Dendritic cell treated with granulocyte-macrophage colony-stimulating factor and Interleukin-4, amounts not matched to agents 40 ng/mL and 50 ng/mL, for 4 days (primary cell): ENCODE data around the gene CASP7.

Experiments used
- H3K27ac Mint-ChIP-seq: one replicate; pipeline ENCODE4 v1.8.0; 2022; ENCODE audit warnings: mild to moderate bottlenecking, mixed read lengths
- H3K27me3 Mint-ChIP-seq: one replicate; pipeline ENCODE4 v1.8.0; 2022; ENCODE audit warnings: mild to moderate bottlenecking, mixed read lengths
- H3K36me3 Mint-ChIP-seq: one replicate; pipeline ENCODE4 v1.8.0; 2022; ENCODE audit warnings: low read depth, mixed read lengths
- H3K4me1 Mint-ChIP-seq: one replicate; pipeline ENCODE4 v1.8.0; 2022; ENCODE audit warnings: low read depth, mixed read lengths
- H3K4me3 Mint-ChIP-seq: one replicate; pipeline ENCODE4 v1.8.0; 2022; ENCODE audit warnings: mild to moderate bottlenecking, moderate library complexity, mixed read lengths
- H3K9me3 Mint-ChIP-seq: one replicate; pipeline ENCODE4 v1.8.0; 2022; ENCODE audit warnings: mixed read lengths
- intact Hi-C: fragments of 100-400 bp; cut with micrococcal nuclease; formaldehyde crosslinking; loops from one replicate; pipeline ENCODE4 v1.15.0; 2022

Gene CASP7

DNA sequence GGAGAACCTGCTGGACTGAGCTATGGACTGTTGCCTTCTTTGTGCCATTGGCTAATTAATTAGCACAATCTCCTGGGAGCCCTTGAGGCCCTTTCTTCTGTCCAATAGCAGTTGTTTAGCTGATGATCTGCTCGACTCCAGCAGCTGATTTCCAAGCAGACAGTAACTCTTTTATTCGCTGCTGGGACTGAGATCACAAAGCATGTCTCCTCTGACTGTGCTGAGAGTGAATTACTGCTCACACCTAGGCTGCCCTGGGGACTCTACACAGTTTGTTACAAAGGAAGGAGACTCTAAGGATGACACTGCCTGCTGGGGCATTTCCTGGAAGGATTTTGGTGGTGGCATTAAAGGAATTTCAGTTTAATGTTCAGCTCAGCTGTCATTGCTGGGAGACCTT lies 31.4 kb downstream of the CASP7 start:
- Mint-ChIP-seq H3K9me3 (no peaks in the 10 kb centered on the region), H3K27ac (no peak overlapping the region), H3K4me1 (peaks cover 22% of the 10 kb centered on the region), H3K4me3 (no peak overlapping the region), H3K36me3 (peaks cover 21% of the 10 kb centered on the region), H3K27me3 (peaks cover 17% of the 10 kb centered on the region)
- intact Hi-C loops: no loop called here

- peaks cover 17% of the 10 kb centered on the region for H3K27me3 Mint-ChIP-seq
- intact Hi-C loops: no loop called here
- peaks cover 21% of the 10 kb centered on the region for H3K36me3 Mint-ChIP-seq
- H3K9me3 Mint-ChIP-seq: no peaks in the 10 kb centered on the region
- peaks cover 25% of the 10 kb centered on the region for H3K4me1 Mint-ChIP-seq
- no peak overlapping the region for H3K4me3 Mint-ChIP-seq
- H3K27ac Mint-ChIP-seq: no peak overlapping the region
Observed at GRCh38 chr10:113712024-113712423, 32.3 kb downstream of the CASP7 start.

GRCh38 chr10:113712755-113713639 lies 33.3 kb downstream of the CASP7 start:
- Mint-ChIP-seq H3K27ac (no peak overlapping the region), H3K4me1 (peaks cover 22% of the 10 kb centered on the region)

DNA sequence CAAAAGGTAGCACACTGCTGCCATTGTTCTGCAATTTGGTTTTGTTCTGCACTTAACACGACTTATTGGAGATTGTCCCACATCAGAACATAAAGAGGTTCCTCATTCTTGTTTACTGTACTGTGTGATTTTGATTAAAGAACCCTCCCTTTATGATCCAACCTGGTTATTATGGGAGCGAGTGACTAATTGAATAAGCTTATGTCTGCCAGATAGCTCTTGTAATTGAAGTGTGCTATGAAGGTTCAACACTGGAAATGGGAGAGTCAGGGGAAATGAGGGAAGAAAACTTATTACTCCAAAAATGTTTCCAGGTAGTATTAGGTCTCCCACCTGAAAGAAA lies 33.9 kb downstream of the CASP7 start:
- peaks cover 22% of the 10 kb centered on the region for H3K4me1 Mint-ChIP-seq
- H3K27me3 Mint-ChIP-seq: peaks cover 20% of the 10 kb centered on the region
- H3K9me3 Mint-ChIP-seq: no peaks in the 10 kb centered on the region
- peaks cover 21% of the 10 kb centered on the region for H3K36me3 Mint-ChIP-seq
- no peak overlapping the region for H3K27ac Mint-ChIP-seq
- intact Hi-C loops: no loop called here
- no peak overlapping the region for H3K4me3 Mint-ChIP-seq

More at GRCh38 chr10:113712755-113713639, 33.3 kb downstream of the CASP7 start:
- Mint-ChIP-seq H3K27me3 (peaks cover 17% of the 10 kb centered on the region), H3K4me3 (no peak overlapping the region), H3K9me3 (no peaks in the 10 kb centered on the region), H3K36me3 (peaks cover 21% of the 10 kb centered on the region)
- intact Hi-C loops: no loop called here

GRCh38 chr10:113716109-113716910 lies 36.6 kb downstream of the CASP7 start:
- intact Hi-C loops: loop anchor here (5.0 kb wide), 1 partner anchor 39 kb away; the partner anchor contains the start of gene CASP7
- peaks cover 17% of the 10 kb centered on the region for H3K4me1 Mint-ChIP-seq
- H3K27ac Mint-ChIP-seq: no peak overlapping the region
- peaks cover 23% of the 10 kb centered on the region for H3K27me3 Mint-ChIP-seq
- H3K4me3 Mint-ChIP-seq: no peak overlapping the region
- no peaks in the 10 kb centered on the region for H3K9me3 Mint-ChIP-seq
- peaks cover 39% of the 10 kb centered on the region for H3K36me3 Mint-ChIP-seq

- Mint-ChIP-seq H3K9me3 (no peaks in the 10 kb centered on the region), H3K27ac (no peak overlapping the region), H3K36me3 (peaks cover 58% of the 10 kb centered on the region), H3K4me3 (no peak overlapping the region), H3K27me3 (peaks cover 18% of the 10 kb centered on the region), H3K4me1 (peaks cover 17% of the 10 kb centered on the region)
- intact Hi-C loops: loop anchor here (5.0 kb wide), 1 partner anchor 42 kb away; the partner anchor contains the start of gene CASP7
Observed at GRCh38 chr10:113718969-113719822, 39.5 kb downstream of the CASP7 start.

- Mint-ChIP-seq H3K4me3 (no peak overlapping the region), H3K4me1 (peaks cover 14% of the 10 kb centered on the region), H3K27ac (no peak overlapping the region), H3K9me3 (no peaks in the 10 kb centered on the region), H3K36me3 (peaks cover 68% of the 10 kb centered on the region), H3K27me3 (peaks cover 11% of the 10 kb centered on the region)
- intact Hi-C loops: no loop called here
Observed at GRCh38 chr10:113720386-113720785, 40.7 kb downstream of the CASP7 start.

- intact Hi-C loops: no loop called here
- Mint-ChIP-seq H3K27ac (no peak overlapping the region), H3K4me1 (no peaks in the 10 kb centered on the region), H3K36me3 (peaks cover 30% of the 10 kb centered on the region), H3K27me3 (no peaks in the 10 kb centered on the region), H3K9me3 (no peaks in the 10 kb centered on the region), H3K4me3 (no peak overlapping the region)
Observed at GRCh38 chr10:113732160-113732881, 52.6 kb downstream of the CASP7 start.

- intact Hi-C loops: no loop called here
- Mint-ChIP-seq H3K27me3 (no peaks in the 10 kb centered on the region), H3K9me3 (no peaks in the 10 kb centered on the region), H3K4me1 (no peaks in the 10 kb centered on the region), H3K36me3 (peaks cover 24% of the 10 kb centered on the region), H3K27ac (no peak overlapping the region), H3K4me3 (no peak overlapping the region)
Observed at GRCh38 chr10:113732966-113733365, 53.3 kb downstream of the CASP7 start.

DNA sequence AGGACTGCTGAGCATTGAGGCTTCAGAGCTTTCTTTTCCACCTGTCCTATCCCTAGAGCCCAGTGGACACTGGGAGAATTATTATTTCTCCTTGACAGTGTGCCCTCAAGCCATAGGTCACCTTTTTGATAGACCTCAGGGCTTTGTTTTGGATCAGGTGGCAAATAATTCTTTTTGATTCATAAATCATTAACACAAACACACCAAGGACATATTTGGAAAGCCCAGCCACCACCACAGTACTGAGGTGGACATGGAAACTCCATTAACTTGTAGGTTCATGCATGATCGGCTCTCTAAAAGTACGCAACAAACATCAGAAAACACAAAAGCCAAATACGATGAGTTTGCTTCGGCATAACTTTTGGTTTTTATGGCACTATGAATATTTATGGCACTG lies 53.9 kb downstream of the CASP7 start:
- no peak overlapping the region for H3K27ac Mint-ChIP-seq
- intact Hi-C loops: no loop called here
- H3K27me3 Mint-ChIP-seq: no peaks in the 10 kb centered on the region
- no peak overlapping the region for H3K4me3 Mint-ChIP-seq
- H3K4me1 Mint-ChIP-seq: no peaks in the 10 kb centered on the region
- peaks cover 17% of the 10 kb centered on the region for H3K36me3 Mint-ChIP-seq
- no peaks in the 10 kb centered on the region for H3K9me3 Mint-ChIP-seq

- Mint-ChIP-seq H3K4me1 (no peaks in the 10 kb centered on the region), H3K9me3 (no peaks in the 10 kb centered on the region), H3K27me3 (peaks cover 5% of the 10 kb centered on the region), H3K36me3 (no peaks in the 10 kb centered on the region), H3K4me3 (no peak overlapping the region), H3K27ac (no peak overlapping the region)
- intact Hi-C loops: no loop called here
Observed at GRCh38 chr10:113735913-113736312, 56.2 kb downstream of the CASP7 start.

- Mint-ChIP-seq H3K36me3 (no peaks in the 10 kb centered on the region), H3K27me3 (peaks cover 5% of the 10 kb centered on the region), H3K9me3 (no peaks in the 10 kb centered on the region), H3K27ac (no peak overlapping the region), H3K4me1 (no peaks in the 10 kb centered on the region), H3K4me3 (no peak overlapping the region)
- intact Hi-C loops: no loop called here
Observed at GRCh38 chr10:113736576-113736975, 56.9 kb downstream of the CASP7 start.

DNA sequence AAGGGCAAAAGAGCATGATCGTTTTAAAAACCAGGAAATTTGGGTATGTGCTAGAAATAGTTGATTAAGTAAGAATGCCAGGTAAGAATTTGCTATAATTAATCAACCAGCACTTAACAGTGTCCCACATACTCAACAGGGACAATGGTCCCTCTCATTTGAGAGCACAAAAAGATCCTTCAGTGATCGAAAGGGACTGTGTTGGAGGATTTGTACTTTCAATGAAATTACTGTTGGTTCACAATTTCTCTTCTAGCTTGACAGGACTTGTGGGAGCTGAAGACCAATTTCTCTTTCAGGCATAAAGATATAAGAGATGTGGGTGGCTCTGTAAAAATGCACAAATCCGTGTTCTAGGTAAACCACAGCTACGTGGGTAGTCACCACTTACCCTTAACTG lies 59.3 kb downstream of the CASP7 start:
- Mint-ChIP-seq H3K4me3 (no peak overlapping the region), H3K4me1 (peaks cover 5% of the 10 kb centered on the region), H3K27ac (no peak overlapping the region), H3K27me3 (peaks cover 6% of the 10 kb centered on the region), H3K9me3 (no peaks in the 10 kb centered on the region), H3K36me3 (no peaks in the 10 kb centered on the region)
- intact Hi-C loops: no loop called here
